HG03432 (cell line): ENCODE data around the gene RHBDD3.
A peak's percentile ranks its signal among the peaks of the same experiment; 100 is the strongest.

Experiments used
- ATAC-seq: cut with Tn5 transposase; IDR thresholded peaks from one replicate; pipeline ENCODE4 v1.9.1; 2021; ENCODE audit warnings: mild to moderate bottlenecking, moderate library complexity; ENCODE audit not compliant: unreplicated experiment

RHBDD3 gene

GRCh38 chr22:29269731-29270474 lies 2.1 kb upstream of the RHBDD3 start:
- no peak for ATAC-seq

DNA sequence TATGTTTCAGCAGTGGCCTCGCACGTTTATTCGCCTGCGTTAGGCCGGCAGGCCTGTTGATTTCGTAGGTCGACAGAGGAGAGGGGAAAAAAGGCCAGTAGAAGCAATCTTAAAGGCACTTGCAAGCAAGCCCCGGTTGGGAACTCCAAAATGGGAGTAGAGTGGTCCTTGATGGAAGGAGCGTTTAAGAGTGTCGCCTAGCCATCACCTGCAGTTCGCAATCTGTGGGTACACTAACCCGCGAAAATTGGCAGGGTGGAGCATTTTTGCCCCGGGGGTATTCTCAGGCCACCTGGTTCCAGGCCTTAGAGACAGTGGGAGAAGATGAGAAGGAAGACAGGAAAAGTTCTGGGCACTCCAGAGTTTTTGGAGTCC lies 1.4 kb upstream of the RHBDD3 start:
- no peak for ATAC-seq

- ATAC-seq, result peak; percentile 32
Observed at GRCh38 chr22:29268511-29269229, 889 bp upstream of the RHBDD3 start.

GRCh38 chr22:29267462-29267857 lies 321 bp downstream of the RHBDD3 start:
- ATAC-seq, result no peak

- no peak for ATAC-seq
Observed at GRCh38 chr22:29266564-29267461, 968 bp downstream of the RHBDD3 start.

- ATAC-seq, result no peak
Observed at GRCh38 chr22:29265929-29266328, 1.9 kb downstream of the RHBDD3 start.

DNA sequence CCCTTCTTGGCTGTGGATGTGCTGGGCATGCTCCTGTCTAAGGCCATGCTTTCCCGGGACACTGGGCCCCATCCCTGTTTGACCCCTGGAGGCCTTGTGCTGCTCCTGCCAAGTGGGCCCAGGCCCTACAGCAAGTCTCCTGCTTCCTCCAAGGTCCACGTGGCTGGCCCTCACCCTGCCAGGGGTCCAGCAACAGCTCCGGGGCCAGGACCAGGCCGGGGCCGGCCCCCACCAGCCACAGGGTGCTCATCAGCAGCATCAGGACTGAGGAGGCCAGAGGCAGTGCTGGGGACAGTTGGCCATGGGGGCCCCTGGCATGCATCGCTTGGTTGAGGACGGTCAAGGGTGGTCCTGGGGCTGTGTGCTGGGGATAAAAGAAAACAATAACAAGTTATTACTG lies 2.5 kb downstream of the RHBDD3 start:
- no peak for ATAC-seq

DNA sequence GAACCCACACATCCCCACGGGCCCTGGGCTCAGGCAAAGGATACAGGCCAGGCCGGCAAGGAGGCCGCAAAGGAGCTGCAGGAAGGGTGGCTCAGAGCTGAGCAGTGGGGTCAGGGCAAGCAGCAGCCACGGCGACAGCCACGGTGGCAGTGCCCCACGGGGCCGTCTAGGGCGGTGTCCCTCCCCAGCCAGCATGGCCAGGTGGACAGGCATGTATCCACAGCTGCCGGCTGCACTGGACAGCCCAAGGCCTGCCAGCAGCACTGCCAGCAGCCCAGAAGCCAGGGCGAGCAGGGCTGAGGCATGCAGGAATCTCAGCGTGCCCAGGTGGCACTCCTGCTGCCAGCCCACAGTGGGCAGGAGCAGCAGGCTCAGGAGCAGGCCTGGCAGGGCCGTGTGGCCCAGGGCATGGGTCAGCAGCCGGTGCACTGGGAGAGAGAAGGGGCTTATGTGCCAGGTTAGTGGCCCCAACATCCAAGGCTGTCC lies 3.9 kb downstream of the RHBDD3 start:
- ATAC-seq, result no peak

- ATAC-seq, result no peak
Observed at GRCh38 chr22:29260601-29261315, 7.0 kb downstream of the RHBDD3 start.

DNA sequence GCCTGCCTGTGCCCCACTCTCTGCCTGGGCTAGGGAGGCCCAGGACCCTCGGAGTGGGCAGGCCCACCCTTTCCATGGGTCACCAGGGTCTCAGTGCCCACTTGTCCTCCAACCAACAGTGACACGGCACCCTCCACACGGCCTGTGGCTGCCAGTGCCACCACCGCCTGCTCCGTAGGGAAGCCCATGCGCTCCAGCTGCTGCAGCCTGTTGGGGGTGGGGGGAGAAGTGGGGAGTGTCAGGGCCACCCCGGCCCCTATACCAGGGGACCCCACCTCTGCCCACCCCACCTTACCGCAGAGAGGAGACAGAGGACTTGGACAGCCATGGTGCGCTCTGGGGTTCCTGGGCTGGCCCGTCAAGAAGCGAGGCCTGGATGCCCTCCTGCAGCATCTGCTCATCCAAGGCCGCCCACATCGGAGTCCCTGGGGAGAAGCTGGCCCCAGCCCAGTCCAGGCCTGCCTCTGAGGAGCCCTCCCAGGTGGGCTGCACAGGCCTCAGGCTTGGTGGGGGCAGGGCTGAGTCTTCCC lies 7.7 kb downstream of the RHBDD3 start:
- no peak for ATAC-seq

GRCh38 chr22:29259253-29259899 lies 8.4 kb downstream of the RHBDD3 start:
- no peak for ATAC-seq

DNA sequence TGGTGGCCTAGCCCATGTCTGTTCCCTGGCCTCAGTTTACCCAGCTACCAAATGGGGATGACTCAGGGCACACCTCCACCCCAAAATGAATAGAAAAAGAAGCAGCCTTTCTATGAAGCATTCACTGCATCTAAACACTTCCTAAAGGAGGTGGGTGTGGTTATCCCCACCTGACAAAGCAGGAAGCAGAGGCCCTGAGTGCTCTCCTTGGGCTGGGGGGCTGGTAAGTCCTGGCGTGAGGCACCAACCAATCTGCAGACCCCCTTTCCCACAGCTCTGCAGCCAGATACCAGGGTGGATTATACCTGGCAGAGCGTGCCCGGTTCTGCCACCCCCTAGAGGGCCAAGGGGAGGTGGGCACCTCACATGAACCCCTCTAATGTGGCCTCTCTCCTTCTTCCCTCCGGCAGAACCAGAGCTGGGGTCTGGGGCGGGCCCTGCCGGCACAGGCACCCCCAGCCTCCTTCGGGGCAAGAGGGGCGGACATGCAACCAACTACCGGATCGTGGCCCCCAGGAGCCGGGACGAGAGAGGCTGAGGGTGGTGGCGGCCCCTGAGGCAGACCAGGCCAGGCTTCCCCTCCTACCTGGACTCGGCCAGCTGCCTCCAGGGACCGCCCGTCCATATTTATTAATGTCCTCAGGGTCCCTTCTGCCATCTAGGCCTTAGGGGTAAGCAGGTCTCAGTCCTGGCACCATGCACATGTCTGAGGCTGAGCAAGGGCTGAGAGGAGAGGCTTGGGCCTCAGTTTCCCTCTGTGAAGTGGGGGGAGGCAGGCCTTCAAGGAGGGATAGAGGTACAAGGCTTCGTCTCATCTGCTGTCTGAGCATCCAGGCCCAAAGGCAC lies 9.2 kb downstream of the RHBDD3 start:
- no peak for ATAC-seq

GRCh38 chr22:29257751-29258181 lies 10.0 kb downstream of the RHBDD3 start:
- ATAC-seq, result no peak

DNA sequence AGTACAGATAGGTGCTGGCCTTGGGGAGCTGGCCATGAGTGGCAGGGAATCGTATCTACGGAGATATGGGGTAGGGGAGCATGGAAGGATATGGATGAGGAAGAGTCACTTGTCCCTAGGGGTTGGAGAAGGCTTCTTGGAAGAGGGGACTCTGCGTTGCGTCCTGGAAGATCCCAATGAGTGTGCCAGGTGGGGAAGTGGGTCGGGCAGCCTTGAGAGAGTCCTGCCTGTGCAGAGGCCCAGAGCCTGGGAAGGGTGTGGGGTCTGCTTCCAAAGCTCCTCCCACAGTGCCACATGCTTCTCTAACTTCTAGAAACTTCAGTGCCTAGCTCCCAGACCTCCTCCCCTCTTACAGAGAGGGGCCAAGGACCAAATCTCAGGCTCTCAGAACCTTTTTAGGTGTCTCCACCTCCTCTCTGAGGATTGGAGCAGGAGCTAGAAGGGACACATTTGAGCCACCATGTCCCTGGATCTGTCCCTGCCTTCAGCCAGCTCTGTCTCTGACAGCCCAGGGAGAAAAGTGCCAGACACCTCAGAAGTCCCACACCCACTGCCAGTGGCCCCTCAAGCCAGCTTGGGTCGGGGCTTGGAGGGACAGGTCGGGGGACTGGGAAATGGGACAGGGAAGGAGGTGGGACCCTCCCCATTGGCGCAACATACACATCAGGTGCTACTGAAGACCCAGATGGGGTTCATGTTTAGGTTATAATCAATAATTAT lies 11.0 kb downstream of the RHBDD3 start:
- no peak for ATAC-seq

DNA sequence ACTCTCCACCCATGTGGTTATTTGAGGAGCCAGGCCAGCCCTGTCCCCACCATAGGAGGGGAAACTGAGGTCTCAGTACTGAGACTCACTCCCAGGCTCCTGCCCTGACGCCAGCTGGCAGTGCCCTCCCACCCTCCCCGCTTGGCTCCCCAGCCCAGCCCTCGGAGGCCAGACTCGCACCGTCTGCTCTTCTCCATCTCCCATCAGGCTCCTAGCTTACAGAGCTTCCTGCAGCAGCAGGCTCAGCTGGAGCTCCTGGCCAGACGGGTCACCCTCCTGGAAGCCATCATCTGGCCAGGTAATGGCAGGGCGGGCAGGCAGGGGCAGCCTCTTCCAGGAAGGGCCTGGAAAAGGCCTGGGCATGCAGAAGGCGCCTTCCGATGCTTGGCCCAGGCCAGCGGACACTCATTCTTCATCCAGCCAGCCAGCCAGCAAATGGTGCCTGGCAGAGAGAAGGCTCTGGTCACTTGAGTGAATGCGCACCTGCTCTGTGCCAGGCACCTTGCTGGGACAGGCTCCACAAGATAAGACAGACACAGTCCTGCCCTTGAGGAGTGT lies 12.6 kb downstream of the RHBDD3 start:
- no peak for ATAC-seq

GRCh38 chr22:29254286-29254660 lies 13.5 kb downstream of the RHBDD3 start:
- no peak for ATAC-seq

DNA sequence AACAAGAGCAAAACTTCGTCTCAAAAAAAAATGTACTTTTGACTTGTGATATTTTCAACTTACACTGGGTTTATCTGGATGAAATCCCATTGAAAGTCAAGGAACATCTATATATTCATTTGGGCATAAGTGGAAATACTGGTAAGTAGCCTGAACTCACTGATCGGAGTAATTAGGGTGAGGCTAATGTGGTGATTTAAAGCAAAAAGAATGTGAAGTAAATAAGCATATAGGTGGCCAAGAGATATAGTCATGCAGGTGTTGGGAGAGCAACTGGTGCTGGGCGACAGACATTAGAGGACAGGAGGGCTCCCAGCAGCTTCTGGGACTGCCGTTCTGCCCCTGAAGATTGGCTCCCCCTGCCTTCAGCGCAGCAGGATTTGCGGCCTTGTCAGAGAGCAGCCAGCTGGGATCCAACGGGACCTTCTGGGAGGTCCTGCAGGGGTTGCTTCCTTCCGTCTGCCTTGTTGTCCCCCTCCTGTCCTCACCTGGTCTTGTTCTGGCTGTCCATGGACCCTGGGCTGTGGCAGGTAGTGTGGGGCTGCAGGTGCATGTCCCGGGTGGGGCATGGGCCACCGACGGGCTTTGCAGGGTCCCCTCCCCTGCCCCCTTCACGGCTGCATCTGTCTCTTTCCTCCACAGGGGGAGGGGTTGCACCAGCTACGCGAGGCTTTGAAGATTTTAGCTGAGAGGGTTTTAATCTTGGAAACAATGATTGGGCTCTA lies 14.1 kb downstream of the RHBDD3 start:
- ATAC-seq, result no peak
